Endothelial cell of umbilical vein (primary cell): ENCODE results near the gene PLEKHS1. TPM values are rescaled to one million over a fixed set of nuclear protein-coding genes. Genes with fewer than 3 reads are reported as not detected.
"Not testable (repeated sequence)": the region's sequence is repeated elsewhere in the genome, so short reads cannot be mapped to it uniquely, and the experiment has no call there.

Source experiments
- BruUV-seq: library from RNA; stranded (reverse); fragments of 400-500 nt; replicated peaks from 2 replicates; lab custom pipeline; 2021; lab: Mats Ljungman, UMichigan
- CTCF ChIA-PET: fragments of 300-600, 350-600 bp; sonication (Branson Sonifier 250); formaldehyde crosslinking; loops from one replicate; lab custom pipeline; 2021; ENCODE audit warnings: antibody characterized with exemption, inconsistent platforms; lab: Charles Lee
- POLR2A ChIA-PET: fragments of 300-600, 350-600 bp; sonication (Branson Sonifier 250); formaldehyde crosslinking; loops from one replicate; lab custom pipeline; 2021; ENCODE audit warnings: antibody characterized with exemption, inconsistent platforms; lab: Charles Lee
- DNase-seq: peaks from one replicate; pipeline ENCODE4 v3.0.0-alpha.2; 2011; ENCODE audit warnings: low read depth, low spot score
- FAIRE-seq: peaks from 2 replicates; lab custom pipeline; 2011; peaks lifted over from hg19 to GRCh38; lab: Jason Lieb, UNC
- H2AFZ ChIP-seq: 2 replicates; pipeline ENCODE4 v1.6.0; 2012; ENCODE audit warnings: low read depth, low read length, control low read depth, inconsistent platforms
- H3K27ac ChIP-seq: 2 replicates; pipeline ENCODE4 v1.5.1; 2011; ENCODE audit warnings: low read depth, mild to moderate bottlenecking, control low read depth, low read length, moderate library complexity; ENCODE audit not compliant: insufficient read depth
- H3K27me3 ChIP-seq, 2 experiments: 2 replicates each; pipeline versions ENCODE4 v1.6.0 to v1.6.1; 2011; ENCODE audit warnings: low read length in 2 of 2, mixed read lengths in 1 of 2; ENCODE audit not compliant: control insufficient read depth in 2 of 2, insufficient read depth in 2 of 2
- H3K36me3 ChIP-seq, 2 experiments: 2 replicates in 1 of 2; 3 replicates in 1 of 2; pipeline ENCODE4 v1.5.1; 2011; ENCODE audit warnings: low read length in 2 of 2, mild to moderate bottlenecking in 1 of 2, moderate library complexity in 1 of 2; ENCODE audit not compliant: control insufficient read depth in 2 of 2, insufficient read depth in 2 of 2; ENCODE audit errors: extremely low read depth in 1 of 2
- H3K4me1 ChIP-seq: 3 replicates; pipeline ENCODE4 v1.5.1; 2011; ENCODE audit warnings: mild to moderate bottlenecking, low read length; ENCODE audit not compliant: control insufficient read depth, insufficient read depth; ENCODE audit errors: extremely low read depth
- H3K4me2 ChIP-seq: 2 replicates; pipeline ENCODE4 v1.6.1; 2011; ENCODE audit warnings: low read length, control low read depth, mixed read lengths; ENCODE audit not compliant: insufficient read depth
- H3K4me3 ChIP-seq, 3 experiments: fragments of 200-600 bp in 1 of 3; sonication (generic), shearing (Covaris generic) in 1 of 3; replicated peaks in 1 of 3; 2 replicates each; pipeline ENCODE4 v1.5.1; 2011 to 2016; ENCODE audit warnings: control low read depth in 3 of 3, low read length in 3 of 3, mild to moderate bottlenecking in 2 of 3, inconsistent platforms in 1 of 3, low read depth in 1 of 3, moderate library complexity in 1 of 3; ENCODE audit not compliant: insufficient read depth in 1 of 3
- H3K79me2 ChIP-seq: 2 replicates; pipeline ENCODE4 v1.6.0; 2012; ENCODE audit warnings: low read length, inconsistent platforms; ENCODE audit not compliant: control insufficient read depth, insufficient read depth
- H3K9ac ChIP-seq: replicated peaks from 2 replicates; pipeline ENCODE3; 2011; ENCODE audit warnings: low read length, control low read depth; ENCODE audit not compliant: insufficient read depth; ENCODE audit errors: extremely low read depth
- H3K9me1 ChIP-seq: replicated peaks from 3 replicates; pipeline ENCODE4 v1.6.0; 2011; ENCODE audit warnings: mild to moderate bottlenecking, low read length; ENCODE audit not compliant: control insufficient read depth, insufficient read depth; ENCODE audit errors: extremely low read depth
- H3K9me3 ChIP-seq: replicated peaks from 2 replicates; pipeline ENCODE4 v1.5.1; 2012; ENCODE audit warnings: low read length, inconsistent platforms; ENCODE audit not compliant: control insufficient read depth, insufficient read depth
- H4K20me1 ChIP-seq: replicated peaks from 2 replicates; pipeline ENCODE3; 2011; ENCODE audit warnings: mild to moderate bottlenecking, low read length; ENCODE audit not compliant: control insufficient read depth, insufficient read depth; ENCODE audit errors: extremely low read depth
- CTCF ChIP-seq, 2 donors: IDR thresholded peaks; 1 replicate in 1 of 2; 2 replicates in 1 of 2; pipeline ENCODE4 v1.5.1; 2011; ENCODE audit warnings: low read length in 2 of 2, mild to moderate bottlenecking in 2 of 2, moderate library complexity in 2 of 2, control low read depth in 1 of 2, inconsistent platforms in 1 of 2, low read depth in 1 of 2; ENCODE audit not compliant: insufficient read depth in 1 of 2; ENCODE audit errors: extremely low read depth in 1 of 2
- FOS ChIP-seq: IDR thresholded peaks from 2 replicates; pipeline ENCODE4 v1.6.1; 2011; ENCODE audit warnings: mild to moderate bottlenecking, low read length, moderate library complexity, borderline replicate concordance; ENCODE audit not compliant: insufficient read depth
- GATA2 ChIP-seq: IDR thresholded peaks from 2 replicates; pipeline ENCODE4 v1.7.0; 2011; ENCODE audit warnings: low read depth, mild to moderate bottlenecking, moderate library complexity, mixed read lengths, low read length; ENCODE audit not compliant: insufficient read length, insufficient read depth
- JUN ChIP-seq: IDR thresholded peaks from 2 replicates; pipeline ENCODE4 v1.6.1; 2011; ENCODE audit warnings: borderline replicate concordance, low read depth; ENCODE audit not compliant: insufficient read length, insufficient read depth
- MAX ChIP-seq: IDR thresholded peaks from 2 replicates; pipeline ENCODE4 v1.6.1; 2011; ENCODE audit not compliant: insufficient read depth, insufficient read length
- MYC ChIP-seq: IDR thresholded peaks from one replicate; pipeline ENCODE4 v1.6.1; 2011; ENCODE audit warnings: mild to moderate bottlenecking, low read depth, low read length
- POLR2A ChIP-seq: IDR thresholded peaks from 2 replicates; pipeline ENCODE4 v1.6.1; 2012; ENCODE audit warnings: low read depth, mild to moderate bottlenecking, control low read depth, low read length
- dilution Hi-C: fragments of 300-500 bp; cut with MboI; formaldehyde crosslinking; loops from one replicate; pipeline ENCODE4 v1.15.0; 2019; ENCODE audit warnings: low sequenced_read_pairs; ENCODE audit not compliant: extremely low pct_ligation_motif_present
- intact Hi-C: fragments of 100-400 bp; cut with micrococcal nuclease; formaldehyde crosslinking; loops from one replicate; pipeline ENCODE4 v1.10.0; 2022
- polyA plus RNA-seq, 4 experiments: library from polyadenylated mRNA; depleted of rRNA in 3 of 4; stranded (reverse) in 3 of 4; unstranded in 1 of 4; fragments of >200 nt; gene quantifications; 2 replicates each; pipeline versions ENCODE4 v1.2.1 to v1.2.3, GENCODE V29; 2011 to 2012; ENCODE audit warnings: missing spikeins in 1 of 4
- total RNA-seq: library from RNA; stranded (reverse); gene quantifications from 2 replicates; pipeline ENCODE4 v1.2.3, GENCODE V29; 2021

The PLEKHS1 gene
- total and polyA plus RNA-seq, 2 donors (not counting 3 experiments of a cell fraction or from before 2014, with no cell fraction given): not detected

- Histone ChIP-seq H3K27me3 (peaks cover 5 to 14% of the 10 kb centered on the region in 2 experiments), H3K9me1 (no peaks in the 10 kb centered on the region), H3K9me3 (no peaks in the 10 kb centered on the region), H3K36me3 (no peaks in the 10 kb centered on the region), H3K9ac (no peak overlapping the region), H3K79me2 (no peaks in the 10 kb centered on the region), H3K4me2 (no peak overlapping the region), H3K27ac (no peak overlapping the region), H3K4me1 (no peaks in the 10 kb centered on the region), H2AFZ (no peak overlapping the region), H4K20me1 (no peaks in the 10 kb centered on the region), H3K4me3 (no peak overlapping the region)
- FAIRE-seq (no peak), DNase-seq (no peak)
- ChIA-PET POLR2A (no interaction called here), CTCF (no interaction called here)
- TF ChIP-seq MAX: no peak
- no peak for TF ChIP-seq POLR2A
- TF ChIP-seq CTCF (IDR thresholded peaks at IDR 0.05; ENCODE audit: extremely low read depth in 1 of 2, insufficient read depth in 1 of 2, low read depth in 1 of 2, low read length in 2 of 2): no peak
- no peak for TF ChIP-seq FOS
- no peak for TF ChIP-seq MYC
- no peak for TF ChIP-seq GATA2
- no peak for TF ChIP-seq JUN
- dilution Hi-C loops: no loop called here
- intact Hi-C loops: no loop called here
- no TSS peak for BruUV-seq
These were observed 18.9 kb downstream of the PLEKHS1 start for GRCh38 chr10:113770346-113770745.

- H2AFZ ChIP-seq, POLR2A ChIA-PET, H3K9me3 ChIP-seq, H3K27ac ChIP-seq, H3K4me3 ChIP-seq, H4K20me1 ChIP-seq, dilution Hi-C loops, H3K4me1 ChIP-seq, DNase-seq, H3K4me2 ChIP-seq, H3K79me2 ChIP-seq, CTCF ChIA-PET, H3K9ac ChIP-seq, FAIRE-seq, intact Hi-C loops, BruUV-seq, H3K36me3 ChIP-seq, H3K9me1 ChIP-seq: not testable (repeated sequence)
- peaks cover 3 to 12% of the 10 kb centered on the region in 2 experiments for H3K27me3 ChIP-seq
These were observed 19.6 kb downstream of the PLEKHS1 start for GRCh38 chr10:113771131-113771530.
